HG03354 (cell line): Measurements from ENCODE around the gene OTUD4.
A peak's percentile ranks its signal among the peaks of the same experiment; 100 is the strongest.
"Not testable (repeated sequence)": the region's sequence is repeated elsewhere in the genome, so short reads cannot be mapped to it uniquely, and the experiment has no call there.

ENCODE experiments used
- ATAC-seq: cut with Tn5 transposase; IDR thresholded peaks from one replicate; pipeline ENCODE4 v1.9.1; 2021; ENCODE audit warnings: mild to moderate bottlenecking; ENCODE audit not compliant: unreplicated experiment, poor library complexity, severe bottlenecking

Gene OTUD4, protein sequence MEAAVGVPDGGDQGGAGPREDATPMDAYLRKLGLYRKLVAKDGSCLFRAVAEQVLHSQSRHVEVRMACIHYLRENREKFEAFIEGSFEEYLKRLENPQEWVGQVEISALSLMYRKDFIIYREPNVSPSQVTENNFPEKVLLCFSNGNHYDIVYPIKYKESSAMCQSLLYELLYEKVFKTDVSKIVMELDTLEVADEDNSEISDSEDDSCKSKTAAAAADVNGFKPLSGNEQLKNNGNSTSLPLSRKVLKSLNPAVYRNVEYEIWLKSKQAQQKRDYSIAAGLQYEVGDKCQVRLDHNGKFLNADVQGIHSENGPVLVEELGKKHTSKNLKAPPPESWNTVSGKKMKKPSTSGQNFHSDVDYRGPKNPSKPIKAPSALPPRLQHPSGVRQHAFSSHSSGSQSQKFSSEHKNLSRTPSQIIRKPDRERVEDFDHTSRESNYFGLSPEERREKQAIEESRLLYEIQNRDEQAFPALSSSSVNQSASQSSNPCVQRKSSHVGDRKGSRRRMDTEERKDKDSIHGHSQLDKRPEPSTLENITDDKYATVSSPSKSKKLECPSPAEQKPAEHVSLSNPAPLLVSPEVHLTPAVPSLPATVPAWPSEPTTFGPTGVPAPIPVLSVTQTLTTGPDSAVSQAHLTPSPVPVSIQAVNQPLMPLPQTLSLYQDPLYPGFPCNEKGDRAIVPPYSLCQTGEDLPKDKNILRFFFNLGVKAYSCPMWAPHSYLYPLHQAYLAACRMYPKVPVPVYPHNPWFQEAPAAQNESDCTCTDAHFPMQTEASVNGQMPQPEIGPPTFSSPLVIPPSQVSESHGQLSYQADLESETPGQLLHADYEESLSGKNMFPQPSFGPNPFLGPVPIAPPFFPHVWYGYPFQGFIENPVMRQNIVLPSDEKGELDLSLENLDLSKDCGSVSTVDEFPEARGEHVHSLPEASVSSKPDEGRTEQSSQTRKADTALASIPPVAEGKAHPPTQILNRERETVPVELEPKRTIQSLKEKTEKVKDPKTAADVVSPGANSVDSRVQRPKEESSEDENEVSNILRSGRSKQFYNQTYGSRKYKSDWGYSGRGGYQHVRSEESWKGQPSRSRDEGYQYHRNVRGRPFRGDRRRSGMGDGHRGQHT

GRCh38 chr4:145180298-145181090, at the start of gene OTUD4:
Gene OTUD4, minus strand, starts transcription at chr4:145180589. Its CDS starts 616 bp downstream, at chr4:145179973.
- ATAC-seq = peak; percentile 81

- ATAC-seq = not testable (repeated sequence)
Measured at GRCh38 chr4:145223228-145223627, 42.8 kb upstream of the OTUD4 start.

GRCh38 chr4:145221529-145221928, 41.1 kb upstream of the OTUD4 start:
- peak; percentile 55 for ATAC-seq

DNA sequence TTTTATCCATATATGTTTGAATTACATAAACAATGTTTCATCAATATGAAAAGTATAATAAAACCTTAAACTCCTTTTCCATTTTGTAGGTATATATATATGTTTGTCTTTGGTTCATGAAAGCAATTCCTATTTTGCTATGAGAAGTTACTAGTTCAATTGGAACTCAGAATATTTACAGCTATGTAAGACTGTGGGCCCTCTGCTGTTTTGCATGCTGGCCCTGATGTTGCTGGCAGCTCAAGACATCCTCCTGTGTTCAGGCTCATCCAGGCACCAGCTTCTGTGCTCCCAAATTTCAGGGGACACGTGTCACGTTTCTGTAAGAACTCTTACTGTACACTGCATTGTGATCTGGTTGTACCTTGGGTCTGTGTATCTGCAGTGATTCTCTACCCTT, 38.7 kb upstream of the OTUD4 start:
- ATAC-seq = no peak

DNA sequence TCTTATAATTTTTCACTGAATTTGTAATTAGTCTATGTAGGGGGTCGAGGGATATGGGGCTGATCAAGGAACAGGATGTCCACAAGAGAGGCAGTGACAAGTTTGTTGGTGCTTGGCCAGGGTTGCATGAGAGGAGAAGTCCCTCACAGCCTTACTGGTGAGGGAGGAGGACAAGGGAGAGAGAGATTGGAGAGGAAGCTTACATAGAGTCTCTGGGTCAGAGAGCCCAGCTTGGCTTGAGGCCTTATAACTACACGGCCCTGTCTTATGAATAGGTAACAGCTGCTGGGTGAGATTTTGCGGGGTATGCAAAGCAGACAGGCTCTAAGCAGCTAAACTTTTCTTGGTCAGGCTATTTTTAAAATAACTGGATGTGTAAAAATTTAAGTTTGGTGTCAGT, 37.9 kb upstream of the OTUD4 start:
- peak; percentile 93 for ATAC-seq

DNA sequence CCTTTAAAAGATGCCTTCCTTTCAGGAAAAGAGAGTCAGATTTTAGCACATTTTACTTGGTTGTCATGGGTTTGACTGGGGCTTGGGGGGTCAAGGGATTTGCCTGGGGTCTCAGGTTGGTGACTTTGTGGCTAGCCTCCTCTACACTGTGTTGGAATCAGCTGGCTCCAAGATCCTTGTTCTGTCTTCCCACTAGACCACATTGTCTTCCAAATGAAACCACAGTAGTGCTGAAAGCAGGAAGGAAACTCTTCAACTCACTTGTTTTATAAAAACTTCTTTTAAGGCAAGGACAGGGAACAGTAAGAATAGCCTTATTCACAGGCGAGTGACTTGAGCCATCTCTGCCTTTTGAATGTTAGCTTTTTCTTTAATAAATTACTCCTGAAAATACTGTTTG, 37.0 kb upstream of the OTUD4 start:
- no peak for ATAC-seq

GRCh38 chr4:145216535-145216934, 36.1 kb upstream of the OTUD4 start:
- ATAC-seq = no peak

GRCh38 chr4:145213245-145213644, 32.9 kb upstream of the OTUD4 start:
- ATAC-seq = no peak

DNA sequence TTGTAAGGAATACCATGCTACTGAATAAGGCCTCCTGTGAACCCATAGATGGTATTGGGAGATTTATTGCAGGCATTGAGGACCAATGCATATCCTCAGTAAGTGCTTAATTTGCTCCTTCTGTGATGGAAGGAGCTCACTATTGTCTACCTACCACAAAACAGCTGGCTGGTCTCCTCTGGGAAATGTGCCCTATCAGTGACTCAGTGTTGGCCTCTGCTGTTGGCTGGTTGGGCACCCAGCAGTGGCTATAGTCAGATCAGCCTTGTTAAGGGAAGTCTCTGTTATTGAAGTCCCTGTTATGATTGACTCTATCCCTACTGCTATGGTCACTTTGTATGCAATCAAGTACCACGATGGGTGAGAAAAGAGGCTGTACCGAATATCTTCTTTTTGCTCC, 27.5 kb upstream of the OTUD4 start:
- no peak for ATAC-seq

GRCh38 chr4:145203410-145203809, 23.0 kb upstream of the OTUD4 start:
- no peak for ATAC-seq

- ATAC-seq = no peak
Measured at GRCh38 chr4:145200366-145200765, 20.0 kb upstream of the OTUD4 start.

- ATAC-seq = no peak
Measured at GRCh38 chr4:145199051-145199716, 18.8 kb upstream of the OTUD4 start.

DNA sequence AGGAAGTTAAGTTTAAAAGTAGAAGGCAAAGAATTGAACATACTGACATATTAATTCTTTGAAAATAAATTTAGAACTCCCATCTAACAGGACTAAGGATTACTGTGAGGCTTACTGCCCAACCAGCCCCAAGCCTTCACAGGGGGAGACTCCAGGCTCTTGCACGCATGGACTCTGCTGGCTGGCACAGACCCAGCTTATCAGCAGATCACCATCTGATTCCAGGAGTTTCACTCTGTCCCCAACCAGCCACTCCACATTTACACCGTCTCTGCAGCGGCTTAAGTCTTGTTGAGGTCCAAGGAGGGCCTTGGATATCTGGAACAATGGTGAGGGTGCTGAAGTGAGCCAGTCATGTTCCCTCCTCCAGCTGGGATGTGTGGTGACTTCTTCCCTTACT, 16.4 kb upstream of the OTUD4 start:
- no peak for ATAC-seq

GRCh38 chr4:145195167-145195952, 15.0 kb upstream of the OTUD4 start:
- peak; percentile 93 for ATAC-seq

GRCh38 chr4:145189981-145190380, 9.6 kb upstream of the OTUD4 start:
- ATAC-seq = no peak

GRCh38 chr4:145186729-145187128, 6.3 kb upstream of the OTUD4 start:
- ATAC-seq = peak; percentile 86

DNA sequence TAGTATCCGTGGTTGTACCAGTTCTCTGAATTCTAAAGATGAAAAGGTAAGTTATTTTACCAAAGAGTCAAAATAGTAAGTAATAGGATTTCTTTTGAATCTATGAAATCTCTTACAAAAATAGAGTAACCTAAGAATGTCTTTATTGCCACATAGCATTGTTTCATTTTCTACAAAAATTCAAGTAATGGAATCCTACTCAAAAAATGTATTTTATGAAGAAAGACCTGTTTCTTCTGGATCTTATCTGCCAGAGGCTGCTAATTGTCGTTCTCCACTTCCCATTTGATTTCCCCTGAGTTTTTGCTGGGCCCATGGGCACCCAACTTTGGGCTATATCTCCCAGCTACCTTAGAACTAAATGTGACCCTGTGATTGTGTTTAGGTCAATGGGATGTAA, 3.2 kb upstream of the OTUD4 start:
- no peak for ATAC-seq

DNA sequence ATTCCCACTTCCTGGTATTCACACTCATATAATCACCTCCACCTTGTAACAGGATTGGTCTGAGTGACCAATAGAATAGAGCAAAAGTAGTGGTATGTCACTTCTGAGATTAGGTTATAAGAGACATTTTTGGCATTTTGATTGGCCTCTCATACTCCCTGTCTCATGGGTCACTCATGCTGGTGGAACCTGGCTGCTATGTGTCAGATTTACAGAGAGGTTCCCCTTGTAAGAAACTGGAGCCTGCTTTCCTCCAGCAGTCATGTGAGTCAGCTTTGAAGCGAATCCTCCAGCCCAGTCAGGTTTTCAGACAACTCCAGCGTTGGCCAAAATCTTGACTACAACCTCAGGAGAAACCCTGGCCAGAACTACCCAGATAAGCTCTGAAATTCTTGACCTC, 2.6 kb upstream of the OTUD4 start:
- ATAC-seq = no peak
